Uterus (tissue), 4 donors: Measurements from ENCODE around the gene GPR150. TPM values are rescaled to one million over a fixed set of nuclear protein-coding genes. Genes with fewer than 3 reads are reported as not detected.
A peak's percentile ranks its signal among the peaks of the same experiment; 100 is the strongest.

Source experiments
- DNase-seq, 2 donors: peaks; one replicate each; pipeline ENCODE4 v3.0.0-alpha.2; 2019 to 2020
- H3K27ac ChIP-seq, 2 donors: fragments of 200-600 bp; sonication (generic); 1 replicate in 1 of 2; 2 replicates in 1 of 2; pipeline ENCODE4 v1.5.1; 2016 to 2018
- H3K27me3 ChIP-seq, 2 donors: fragments of 200-600 bp; sonication (generic); one replicate each; pipeline ENCODE4 v1.5.1; 2018 to 2019; ENCODE audit warnings: control low read depth in 1 of 2
- H3K36me3 ChIP-seq, 2 donors: fragments of 200-600 bp; sonication (generic); one replicate each; pipeline ENCODE4 v1.5.1; 2019; ENCODE audit warnings: control low read depth in 1 of 2
- H3K4me1 ChIP-seq, 2 donors: fragments of 200-600 bp; sonication (generic); one replicate each; pipeline ENCODE4 v1.5.1; 2018 to 2019; ENCODE audit warnings: control low read depth in 1 of 2
- H3K4me3 ChIP-seq, 2 donors: fragments of 200-600 bp; sonication (generic); 1 replicate in 1 of 2; 2 replicates in 1 of 2; pipeline ENCODE4 v1.5.1; 2018 to 2019; ENCODE audit warnings: mild to moderate bottlenecking in 1 of 2
- H3K9me3 ChIP-seq, 2 donors: fragments of 200-600 bp; sonication (generic); one replicate each; pipeline ENCODE4 v1.5.1; 2019; ENCODE audit warnings: control low read depth in 1 of 2
- POLR2A ChIP-seq, 2 donors: fragments of 450-650 bp; IDR thresholded peaks; one replicate each; pipeline ENCODE4 v1.6.1; 2016; ENCODE audit warnings: antibody characterized with exemption in 2 of 2, mild to moderate bottlenecking in 1 of 2, moderate library complexity in 1 of 2
- intact Hi-C: fragments of 100-400 bp; cut with DNase I; formaldehyde crosslinking; loops from one replicate; pipeline ENCODE4 v1.15.1; 2023; ENCODE audit warnings: low total_unique reads
- total RNA-seq, 4 donors: library from RNA; depleted of rRNA in 3 of 4; stranded (reverse); fragments of >200 nt in 3 of 4; gene quantifications; one replicate each; pipeline versions ENCODE4 v1.1.0 to v1.2.4, GENCODE V29; 2014 to 2023
- TF ChIP-seq, protein P1 (sequence below), 4 experiments: fragments of 200-600 bp in 2 of 4; fragments of 450-650 bp in 2 of 4; sonication (generic) in 2 of 4; IDR thresholded peaks; one replicate each; pipeline ENCODE4 v1.5.1; 2016 to 2019; ENCODE audit warnings: antibody characterized with exemption in 4 of 4, mild to moderate bottlenecking in 2 of 4, moderate library complexity in 1 of 4
- donor health status: DM: yes; HTN: yes; CAD: no.

Gene GPR150
- total RNA-seq, 4 donors from 2014 or later, result not detected

DNA sequence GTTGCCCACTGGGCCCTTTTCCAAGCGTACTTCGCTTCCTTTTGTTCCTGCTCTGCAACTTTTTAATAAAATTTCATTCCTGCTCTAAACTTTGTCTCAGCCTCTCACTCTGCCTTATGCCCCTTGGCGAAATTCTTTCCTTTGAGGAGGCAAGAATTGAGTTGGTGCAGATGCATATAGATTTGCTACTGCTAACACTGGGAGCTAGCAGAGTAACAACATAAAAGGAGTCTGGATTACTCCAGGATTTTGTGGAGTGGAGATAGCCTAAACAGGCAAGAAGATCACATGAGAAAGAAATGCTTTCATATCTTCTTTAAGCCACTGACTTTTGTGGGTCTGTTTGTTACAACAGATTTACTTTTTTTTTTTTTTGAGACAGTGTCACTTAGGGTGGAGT is 13.8 kb downstream of the GPR150 start:
- DNase-seq, result no peak
- intact Hi-C loops, result no loop called here
- no peaks in the 10 kb centered on the region for H3K27me3 ChIP-seq
- H3K36me3 ChIP-seq, result no peaks in the 10 kb centered on the region
- no peak for TF ChIP-seq POLR2A (IDR thresholded peaks at IDR 0.05)
- TF ChIP-seq, protein P1, sequence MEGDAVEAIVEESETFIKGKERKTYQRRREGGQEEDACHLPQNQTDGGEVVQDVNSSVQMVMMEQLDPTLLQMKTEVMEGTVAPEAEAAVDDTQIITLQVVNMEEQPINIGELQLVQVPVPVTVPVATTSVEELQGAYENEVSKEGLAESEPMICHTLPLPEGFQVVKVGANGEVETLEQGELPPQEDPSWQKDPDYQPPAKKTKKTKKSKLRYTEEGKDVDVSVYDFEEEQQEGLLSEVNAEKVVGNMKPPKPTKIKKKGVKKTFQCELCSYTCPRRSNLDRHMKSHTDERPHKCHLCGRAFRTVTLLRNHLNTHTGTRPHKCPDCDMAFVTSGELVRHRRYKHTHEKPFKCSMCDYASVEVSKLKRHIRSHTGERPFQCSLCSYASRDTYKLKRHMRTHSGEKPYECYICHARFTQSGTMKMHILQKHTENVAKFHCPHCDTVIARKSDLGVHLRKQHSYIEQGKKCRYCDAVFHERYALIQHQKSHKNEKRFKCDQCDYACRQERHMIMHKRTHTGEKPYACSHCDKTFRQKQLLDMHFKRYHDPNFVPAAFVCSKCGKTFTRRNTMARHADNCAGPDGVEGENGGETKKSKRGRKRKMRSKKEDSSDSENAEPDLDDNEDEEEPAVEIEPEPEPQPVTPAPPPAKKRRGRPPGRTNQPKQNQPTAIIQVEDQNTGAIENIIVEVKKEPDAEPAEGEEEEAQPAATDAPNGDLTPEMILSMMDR (IDR thresholded peaks at IDR 0.05), result no peak
- H3K9me3 ChIP-seq, result no peaks in the 10 kb centered on the region
- H3K27ac ChIP-seq, result no peak overlapping the region
- no peak overlapping the region for H3K4me3 ChIP-seq
- H3K4me1 ChIP-seq, result no peaks in the 10 kb centered on the region

DNA sequence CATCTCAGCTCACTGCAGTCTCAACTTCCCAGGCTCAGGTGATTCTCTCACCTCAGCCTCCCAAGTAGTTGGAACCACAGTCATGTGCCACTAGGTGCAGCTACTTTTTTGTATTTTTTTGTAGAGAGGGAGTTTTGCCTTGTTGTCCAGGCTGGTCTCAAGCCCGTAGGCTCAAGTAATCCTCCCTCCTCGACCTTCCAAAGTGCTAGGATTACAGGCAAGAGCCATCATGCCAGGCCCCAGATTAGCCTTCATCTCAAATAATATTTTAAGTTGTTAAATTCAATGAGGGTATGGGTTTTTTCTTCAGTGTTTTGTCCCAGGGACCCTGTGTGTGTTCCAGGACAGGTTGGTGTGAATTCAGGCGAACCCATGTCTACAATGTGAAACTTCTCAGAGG is 14.2 kb downstream of the GPR150 start:
- no peaks in the 10 kb centered on the region for H3K36me3 ChIP-seq
- no peak overlapping the region for H3K4me3 ChIP-seq
- DNase-seq, result no peak
- no peaks in the 10 kb centered on the region for H3K9me3 ChIP-seq
- no peaks in the 10 kb centered on the region for H3K27me3 ChIP-seq
- TF ChIP-seq, protein P1 (IDR thresholded peaks at IDR 0.05), result no peak
- no peak for TF ChIP-seq POLR2A (IDR thresholded peaks at IDR 0.05)
- H3K4me1 ChIP-seq, result no peaks in the 10 kb centered on the region
- H3K27ac ChIP-seq, result no peak overlapping the region
- intact Hi-C loops, result no loop called here

DNA sequence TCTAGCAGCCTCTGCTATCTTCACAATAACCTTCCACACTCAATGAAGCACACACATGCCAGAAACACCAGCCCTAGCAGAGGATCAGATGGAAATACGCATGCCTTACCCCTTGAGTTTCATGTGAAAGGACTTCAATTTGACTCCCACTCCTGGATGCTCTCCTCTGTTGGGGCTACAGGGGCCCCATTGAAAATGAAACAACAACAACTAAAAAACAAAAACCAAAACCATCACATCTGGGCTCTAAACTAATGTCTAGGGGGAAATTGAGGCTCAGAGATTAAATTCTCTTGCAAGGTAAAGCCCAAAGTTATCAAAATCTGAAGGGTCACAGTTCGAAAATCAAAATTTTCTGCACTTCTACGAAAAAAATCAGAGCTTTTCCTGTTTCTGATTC is 18.7 kb downstream of the GPR150 start:
- H3K4me3 ChIP-seq, result no peak overlapping the region
- no peaks in the 10 kb centered on the region for H3K27me3 ChIP-seq
- TF ChIP-seq, protein P1 (IDR thresholded peaks at IDR 0.05), result no peak
- no peak for TF ChIP-seq POLR2A (IDR thresholded peaks at IDR 0.05)
- intact Hi-C loops, result no loop called here
- H3K9me3 ChIP-seq, result no peaks in the 10 kb centered on the region
- H3K27ac ChIP-seq, result no peak overlapping the region
- H3K36me3 ChIP-seq, result no peaks in the 10 kb centered on the region
- DNase-seq, result no peak
- no peaks in the 10 kb centered on the region for H3K4me1 ChIP-seq

DNA sequence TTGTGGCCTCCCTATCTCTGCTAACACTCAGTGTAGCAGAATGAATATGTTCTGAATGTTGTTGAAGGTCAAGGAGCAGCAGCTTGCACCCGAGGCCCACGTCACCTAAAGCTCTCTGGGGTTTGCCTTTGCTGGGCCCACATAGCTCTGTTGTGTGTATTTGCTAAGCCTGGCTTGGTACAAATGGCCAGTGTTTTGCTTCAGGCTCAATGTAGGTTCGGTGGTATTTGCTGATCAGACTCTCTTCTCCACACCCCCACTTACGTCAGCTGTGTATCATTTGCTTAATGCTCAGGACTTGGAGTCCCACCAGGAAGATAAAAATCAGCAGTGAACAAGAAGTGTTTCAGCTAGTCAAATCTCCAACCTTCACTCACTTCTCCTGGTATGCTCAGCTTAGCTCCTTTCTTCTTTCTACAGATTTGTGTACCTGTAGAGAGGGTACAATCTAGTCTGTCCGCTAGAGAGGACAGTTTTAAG is 21.9 kb downstream of the GPR150 start:
- peak; percentile 15 to 64 for DNase-seq
- H3K4me1 ChIP-seq, result no peaks in the 10 kb centered on the region
- no peak for TF ChIP-seq POLR2A (IDR thresholded peaks at IDR 0.05)
- TF ChIP-seq, protein P1 (IDR thresholded peaks at IDR 0.05), result no peak
- no peaks in the 10 kb centered on the region for H3K36me3 ChIP-seq
- intact Hi-C loops, result loop anchor here (10.0 kb wide), 1 partner anchor 203 kb away; no protein-coding TSS in a partner anchor
- peak overlapping the region in 1 of 2 donors; percentile 26 for H3K27ac ChIP-seq
- H3K4me3 ChIP-seq, result no peak overlapping the region
- H3K9me3 ChIP-seq, result no peaks in the 10 kb centered on the region
- no peaks in the 10 kb centered on the region for H3K27me3 ChIP-seq

DNA sequence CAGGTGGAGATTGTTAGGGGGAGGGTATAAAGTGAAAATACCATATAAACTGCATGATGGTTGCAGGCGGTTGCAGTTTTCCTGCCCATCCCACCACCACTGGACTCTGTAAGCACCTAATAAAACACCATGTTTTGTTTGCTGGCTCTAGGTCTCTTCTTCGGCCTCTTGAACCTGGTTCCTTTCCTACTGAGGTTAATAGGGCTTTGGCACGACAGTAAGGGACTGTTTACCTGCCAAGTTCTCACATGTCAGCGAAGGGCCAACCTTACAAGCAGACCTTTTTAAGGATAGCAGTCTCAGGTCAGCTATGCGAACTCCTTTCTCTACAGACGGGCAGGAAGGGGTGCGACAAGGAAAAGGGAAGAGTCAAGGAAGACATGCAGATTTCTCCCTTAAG is 23.3 kb downstream of the GPR150 start:
- Histone ChIP-seq H3K4me3 (no peak overlapping the region), H3K9me3 (no peaks in the 10 kb centered on the region), H3K27ac (no peak overlapping the region), H3K36me3 (no peaks in the 10 kb centered on the region), H3K4me1 (no peaks in the 10 kb centered on the region), H3K27me3 (no peaks in the 10 kb centered on the region)
- DNase-seq, result no peak
- intact Hi-C loops, result loop anchor here (10.0 kb wide), 1 partner anchor 202 kb away; no protein-coding TSS in a partner anchor
- no peak for TF ChIP-seq POLR2A (IDR thresholded peaks at IDR 0.05)
- TF ChIP-seq, protein P1 (IDR thresholded peaks at IDR 0.05), result no peak
